ENCODE measurements around the gene SGMS1. TPM values are rescaled to one million over a fixed set of nuclear protein-coding genes. Genes with fewer than 3 reads are reported as not detected.

SGMS1 gene
- 23.8 to 34.0 TPM (median 28.2 TPM) in 5 replicates for total RNA-seq (2022; extraction: Qiagen RNA extraction; ENCODE audit: low read depth)

GRCh38 chr10:50623663-50624412, at the start of gene SGMS1:
Gene SGMS1 (minus strand): TSS chr10:50623956. CDS start chr10:50344114, 279,842 bp downstream.

Other genes with a start within 250 kb of the SGMS1 start
- gene ASAH2B, start 116.0 kb upstream of the SGMS1 start, total RNA-seq (2022; extraction: Qiagen RNA extraction; ENCODE audit: low read depth) = 4.2 to 5.5 TPM (median 4.7 TPM) in 5 replicates

All from A549 treated with DMSO at 1 μM for 4 hours (cell line).